GM18861 (cell line): ENCODE measurements around the gene PTGES3.
"Not testable (repeated sequence)": the region's sequence is repeated elsewhere in the genome, so short reads cannot be mapped to it uniquely, and the experiment has no call there.

Experiments used
- ATAC-seq: cut with Tn5 transposase; IDR thresholded peaks from one replicate; pipeline ENCODE4 v1.9.1; 2021; ENCODE audit not compliant: unreplicated experiment

PTGES3 gene

DNA sequence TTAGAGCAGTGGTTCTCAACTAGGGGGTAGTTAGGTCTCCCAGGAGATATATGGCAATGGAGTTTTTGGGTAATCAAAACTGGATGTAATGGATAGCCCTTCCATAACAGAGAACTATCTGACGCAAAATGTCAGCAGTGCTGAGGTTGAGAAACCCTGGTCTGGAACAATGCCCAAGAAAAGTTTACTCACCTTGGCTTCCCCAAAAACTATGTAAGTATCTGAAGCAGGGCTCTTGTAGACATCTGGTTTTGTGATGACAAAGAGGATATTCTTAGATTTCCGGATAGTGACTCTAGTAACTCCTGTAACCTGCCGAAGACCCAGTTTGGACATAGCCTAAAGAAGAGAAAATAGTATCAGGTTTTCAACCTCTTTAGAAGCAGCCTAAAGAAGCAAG lies 25.3 kb upstream of the PTGES3 start:
- ATAC-seq, result no peak

DNA sequence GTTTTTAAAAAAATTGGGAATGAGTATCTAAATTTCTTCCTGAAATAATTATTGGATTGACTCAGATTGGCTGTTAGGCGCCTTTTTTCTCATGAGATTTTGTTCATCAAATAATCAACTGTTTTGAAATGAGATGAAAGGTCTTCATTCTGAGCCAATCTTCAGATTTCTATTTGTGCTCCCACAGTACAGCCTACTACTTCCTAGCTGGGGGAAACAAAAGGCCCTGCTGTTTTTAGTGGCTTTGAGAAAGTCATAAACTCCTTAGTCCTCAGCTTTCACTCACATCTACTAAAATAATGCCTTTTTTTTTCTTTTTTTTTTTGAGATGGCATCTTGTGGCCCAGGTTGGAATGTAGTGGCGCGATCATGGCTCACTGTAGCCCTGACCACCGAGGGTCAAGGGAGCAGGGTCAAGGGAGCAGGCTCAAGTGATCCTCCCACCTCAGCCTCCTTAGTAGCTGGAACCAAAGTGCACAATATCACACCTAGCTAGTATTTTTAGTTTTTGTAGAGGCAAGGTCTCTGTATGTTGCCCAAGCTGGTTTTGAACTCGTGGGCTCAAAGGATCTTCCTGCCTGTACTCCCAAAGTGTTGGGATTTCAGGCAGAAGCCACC lies 21.8 kb upstream of the PTGES3 start:
- ATAC-seq, result no peak

DNA sequence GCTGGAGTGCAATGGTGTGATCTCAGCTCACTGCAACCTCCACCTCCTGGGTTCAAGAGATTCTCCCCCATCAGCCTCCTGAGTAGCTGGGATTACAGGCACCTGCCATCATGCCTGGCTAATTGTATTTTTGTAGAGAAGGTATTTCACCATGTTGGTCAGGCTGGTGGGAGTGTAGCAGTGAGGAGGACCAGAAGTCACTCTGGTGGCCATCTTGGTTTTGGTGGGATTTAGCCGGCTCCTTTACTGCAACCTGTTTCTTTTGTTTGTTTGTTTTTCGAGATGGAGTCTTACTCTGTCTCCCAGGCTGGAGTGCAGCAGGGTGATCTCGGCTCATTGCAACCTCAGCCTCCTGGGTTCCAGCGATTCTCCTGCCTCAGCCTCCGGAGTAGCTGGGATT lies 16.4 kb upstream of the PTGES3 start:
- ATAC-seq, result not testable (repeated sequence)

DNA sequence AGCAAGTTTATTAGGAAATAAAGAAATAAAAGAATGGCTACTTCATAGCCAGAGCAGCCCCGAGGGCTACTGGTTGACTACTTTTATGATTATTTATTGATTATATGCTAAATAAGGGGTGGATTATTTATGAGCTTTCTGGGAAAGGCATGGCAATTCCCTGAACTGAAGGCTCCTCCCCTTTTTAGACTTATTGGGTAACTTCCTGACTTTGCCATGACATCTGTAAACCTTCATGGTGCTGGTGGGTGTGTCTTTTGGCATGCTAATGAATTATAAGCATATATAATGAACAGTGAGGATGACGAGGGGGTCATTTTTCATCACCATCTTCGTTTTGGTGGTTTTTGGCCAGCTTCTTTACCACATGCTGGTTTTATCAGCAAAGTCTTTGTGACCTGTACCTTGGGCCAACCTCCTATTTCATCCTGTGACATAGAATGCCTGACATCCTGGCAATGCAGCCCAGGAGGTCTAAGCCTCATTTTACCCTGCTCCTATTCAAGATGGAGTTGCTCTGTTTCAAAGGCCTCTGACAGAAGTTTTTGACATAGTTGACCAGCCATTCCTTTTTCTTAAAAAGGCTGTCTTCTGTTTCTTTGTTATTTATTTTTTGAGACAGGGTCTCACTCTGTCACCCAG lies 11.1 kb upstream of the PTGES3 start:
- ATAC-seq, result no peak

DNA sequence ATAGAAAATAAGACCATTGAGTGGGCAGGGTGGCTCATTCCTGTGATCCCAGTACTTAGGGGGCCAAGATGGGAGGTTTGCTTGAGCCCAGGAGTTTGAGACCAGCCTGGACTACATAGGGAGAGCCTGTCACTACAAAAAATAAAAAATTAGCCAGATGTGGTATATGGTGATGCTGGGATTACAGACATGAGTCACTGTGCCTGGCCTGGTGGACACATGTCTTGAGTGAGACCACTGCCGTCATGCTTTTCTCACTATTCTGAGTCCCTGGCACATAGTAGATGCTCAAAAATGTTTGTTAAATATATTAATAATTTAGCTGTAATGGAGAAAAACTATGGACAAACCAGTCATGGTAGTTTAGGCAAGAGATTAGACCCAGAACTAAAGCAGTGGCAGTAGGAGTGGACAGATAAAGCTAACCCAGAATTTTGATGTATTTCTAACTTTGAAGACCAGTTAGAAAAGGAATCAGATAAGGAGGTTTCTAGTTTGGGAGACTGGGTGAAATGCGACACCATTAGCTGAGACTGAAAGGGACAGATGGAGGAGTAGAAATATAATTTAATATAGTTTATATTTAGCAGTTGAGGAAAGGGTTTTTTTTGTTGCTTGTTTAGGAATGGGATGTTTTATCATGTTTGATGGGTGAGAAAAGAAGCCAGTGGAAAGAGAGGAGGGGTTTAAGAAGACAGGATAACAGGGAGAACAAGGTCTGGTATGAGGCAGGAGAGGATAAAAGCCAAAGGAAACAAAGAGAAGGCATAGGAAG lies 7.4 kb upstream of the PTGES3 start:
- ATAC-seq, result no peak

DNA sequence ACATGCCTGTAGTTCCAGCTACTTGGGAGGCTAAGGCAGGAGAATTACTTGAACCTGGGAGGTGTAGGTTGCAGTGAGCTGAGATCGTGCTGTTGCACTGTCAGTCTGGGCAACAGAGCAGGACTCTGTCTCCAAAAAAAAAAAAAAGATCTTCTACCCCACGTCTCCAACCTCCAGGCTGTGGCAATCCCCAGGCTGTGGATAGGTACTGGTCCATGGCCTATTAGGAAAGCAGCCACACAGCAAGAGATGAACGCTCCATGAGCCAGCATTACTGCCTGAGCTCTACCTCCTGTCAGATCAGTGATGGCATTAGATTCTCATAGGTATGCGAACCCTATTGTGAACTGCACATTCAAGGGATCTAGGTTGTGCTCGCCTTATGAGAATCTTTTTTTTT lies 6.1 kb upstream of the PTGES3 start:
- ATAC-seq, result no peak

DNA sequence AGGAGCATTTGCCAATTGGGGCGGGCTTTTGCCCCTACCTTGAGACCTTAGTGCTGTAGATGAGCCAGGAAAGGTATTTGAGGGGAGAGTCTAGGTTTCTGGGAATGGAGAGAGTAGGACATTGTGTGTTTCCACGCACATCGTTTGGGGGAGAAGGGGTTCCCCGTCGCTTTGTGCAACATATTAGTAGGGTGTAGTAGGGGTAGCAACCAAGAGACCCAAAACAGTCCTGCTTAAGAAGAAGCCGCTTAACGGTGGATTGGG lies 694 bp upstream of the PTGES3 start:
- no peak for ATAC-seq

DNA sequence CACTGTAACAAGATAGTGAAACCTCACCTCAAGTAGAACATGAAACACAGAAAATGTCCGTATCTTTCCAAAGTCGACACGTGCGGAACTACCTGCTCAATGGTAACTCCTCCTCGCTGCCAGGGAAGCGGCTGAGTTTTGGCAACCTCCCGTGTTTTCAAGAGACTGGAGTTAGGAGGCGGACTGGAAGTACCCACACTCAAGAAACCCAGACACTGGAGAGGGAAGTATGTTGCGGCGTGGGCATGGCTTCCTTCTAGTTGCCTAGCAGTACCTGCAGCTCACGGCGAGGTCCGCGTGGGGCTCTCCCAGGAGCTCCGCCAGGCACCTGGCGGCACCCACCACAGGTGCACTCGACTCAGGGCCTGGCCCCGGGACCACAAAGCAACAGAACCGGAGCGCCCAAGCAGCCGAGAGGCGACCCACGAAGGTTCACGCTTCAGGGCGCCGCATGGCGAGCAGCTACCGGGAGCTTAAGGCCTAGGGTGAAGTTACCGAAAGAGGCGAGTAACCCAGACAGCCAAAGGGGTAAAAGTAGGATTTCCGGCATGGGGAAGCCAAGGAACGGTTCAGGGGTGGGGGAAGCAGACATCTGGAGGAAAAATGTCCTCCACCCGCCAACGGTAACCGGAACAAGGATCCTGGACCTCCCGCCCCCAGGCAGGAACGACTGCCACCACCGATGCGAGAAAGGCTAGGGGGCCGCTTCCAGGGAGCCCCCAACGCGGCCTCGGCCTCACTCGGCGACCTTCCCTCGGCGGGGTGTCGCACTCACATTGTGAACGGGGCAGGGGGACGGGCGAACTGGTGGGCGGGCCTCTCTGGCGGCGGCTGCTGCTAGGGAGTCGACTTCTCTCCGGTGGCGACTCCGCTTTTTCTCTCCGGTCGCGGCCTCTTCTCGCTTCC lies 608 bp downstream of the PTGES3 start:
- no peak for ATAC-seq

DNA sequence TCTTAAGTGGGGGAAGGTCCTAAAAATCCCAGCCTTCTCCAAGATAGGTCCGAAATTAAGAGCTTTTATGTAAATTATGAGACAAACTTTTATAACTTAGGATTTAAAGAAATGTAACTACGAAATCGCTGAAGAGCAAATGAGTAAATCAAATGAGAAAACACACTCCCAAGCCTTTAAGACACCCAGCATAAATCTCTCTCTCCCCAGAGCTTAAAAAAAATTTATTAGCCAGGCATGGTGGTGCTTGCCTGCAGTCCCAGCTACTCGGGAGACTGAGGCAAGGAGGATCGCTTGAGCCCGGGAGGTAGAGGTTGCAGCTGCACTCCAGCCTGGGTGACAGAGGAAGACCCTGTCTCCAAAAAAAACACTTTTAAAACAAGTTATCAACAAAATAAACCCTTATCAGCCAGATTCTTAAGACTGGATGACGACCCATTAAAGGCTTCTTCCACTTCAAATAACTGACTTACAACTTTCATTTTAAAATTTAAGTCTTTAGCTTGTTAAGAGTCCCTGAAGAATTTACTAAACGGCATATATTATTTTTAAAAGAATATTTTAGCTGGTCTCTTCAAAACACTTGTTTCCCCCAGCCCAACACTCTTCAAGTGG lies 3.2 kb downstream of the PTGES3 start:
- ATAC-seq, result no peak

DNA sequence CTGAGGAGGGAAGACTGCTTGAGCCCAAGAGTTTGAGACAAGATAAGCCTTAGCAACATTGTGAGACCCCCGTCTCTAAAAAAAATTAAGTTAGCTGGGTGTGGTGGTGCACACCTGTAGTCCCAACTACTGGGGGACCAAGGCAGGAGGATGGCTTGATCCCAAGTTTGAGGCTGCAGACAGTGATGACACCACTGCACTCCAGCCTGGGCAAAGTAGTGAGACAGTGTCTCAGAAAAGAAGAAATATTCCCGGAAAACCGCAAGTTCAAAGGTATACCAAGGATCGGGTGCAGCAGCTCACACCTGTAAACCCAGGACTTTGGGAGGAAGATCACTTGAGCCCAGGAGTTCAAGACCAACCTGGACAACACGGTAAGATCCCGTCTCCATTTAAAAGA lies 5.8 kb downstream of the PTGES3 start:
- ATAC-seq, result no peak

DNA sequence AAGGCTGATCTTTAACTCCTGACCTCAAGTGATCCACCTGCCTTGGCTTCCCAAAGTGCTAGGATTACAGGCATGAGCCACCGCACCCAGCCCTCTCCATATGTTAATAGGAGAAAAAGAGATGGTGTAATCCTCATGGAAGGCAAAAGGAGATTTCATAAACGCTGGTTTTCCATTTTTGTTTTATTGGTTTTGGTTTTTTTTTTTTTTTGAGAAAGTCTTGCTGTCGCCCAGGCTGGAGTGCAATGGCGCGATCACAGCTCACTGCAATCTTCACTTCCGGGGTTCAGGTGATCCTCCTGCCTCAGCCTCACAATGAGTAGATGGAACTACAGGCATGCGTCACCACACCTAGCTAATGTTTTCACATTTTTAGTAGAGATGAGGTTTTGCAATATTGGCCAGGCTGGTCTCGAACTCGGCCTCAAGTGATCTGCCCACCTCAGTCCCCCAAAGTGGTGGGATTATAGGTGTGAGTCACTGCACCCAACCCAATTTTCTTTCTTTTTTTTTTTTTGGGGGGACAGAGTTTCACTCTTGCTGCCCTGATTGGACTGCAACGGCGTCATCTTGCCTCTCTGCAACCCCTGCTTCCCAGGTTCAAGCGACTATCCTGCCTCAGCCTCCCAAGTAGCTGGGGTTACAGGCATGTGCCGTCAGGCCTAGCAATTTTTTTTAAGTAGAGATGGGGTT lies 8.1 kb downstream of the PTGES3 start:
- no peak for ATAC-seq

DNA sequence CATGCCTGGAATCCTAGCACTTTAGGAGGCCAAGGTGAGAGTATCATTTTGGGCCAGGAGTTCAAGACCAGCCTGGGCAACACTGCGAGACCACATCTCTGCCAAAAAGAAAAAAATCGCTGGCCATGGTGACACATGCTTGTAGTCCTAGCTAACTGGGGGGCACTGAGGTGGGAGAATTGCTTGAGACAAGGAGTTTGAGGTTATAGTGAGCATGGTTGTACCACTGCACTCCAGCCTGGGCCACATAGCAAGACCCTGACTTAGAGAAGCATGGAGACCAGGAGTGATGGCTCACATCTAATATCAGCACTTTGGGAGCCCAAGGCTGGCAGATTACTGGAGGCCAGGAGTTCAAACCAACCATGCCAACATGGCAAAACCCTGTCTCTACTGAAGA lies 9.2 kb downstream of the PTGES3 start:
- no peak for ATAC-seq

DNA sequence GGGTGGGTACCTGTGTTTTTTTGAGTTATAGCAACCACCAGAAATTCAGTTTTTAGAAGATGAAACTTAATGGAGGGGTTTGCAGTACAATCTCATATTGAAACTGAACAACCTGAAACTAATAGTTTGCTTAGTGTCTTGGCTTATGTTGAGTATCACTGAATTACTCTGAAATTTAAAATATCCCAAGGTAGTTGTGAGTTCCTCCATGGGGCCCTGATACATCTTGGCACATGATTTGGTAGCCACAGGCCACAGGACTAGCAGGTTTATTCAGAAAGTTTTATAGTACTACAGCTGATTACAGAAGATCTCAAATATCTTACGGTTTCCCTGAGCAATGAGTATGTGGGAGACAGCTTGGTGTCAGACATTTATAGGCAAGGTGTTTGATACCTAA lies 10.4 kb downstream of the PTGES3 start:
- ATAC-seq, result no peak

DNA sequence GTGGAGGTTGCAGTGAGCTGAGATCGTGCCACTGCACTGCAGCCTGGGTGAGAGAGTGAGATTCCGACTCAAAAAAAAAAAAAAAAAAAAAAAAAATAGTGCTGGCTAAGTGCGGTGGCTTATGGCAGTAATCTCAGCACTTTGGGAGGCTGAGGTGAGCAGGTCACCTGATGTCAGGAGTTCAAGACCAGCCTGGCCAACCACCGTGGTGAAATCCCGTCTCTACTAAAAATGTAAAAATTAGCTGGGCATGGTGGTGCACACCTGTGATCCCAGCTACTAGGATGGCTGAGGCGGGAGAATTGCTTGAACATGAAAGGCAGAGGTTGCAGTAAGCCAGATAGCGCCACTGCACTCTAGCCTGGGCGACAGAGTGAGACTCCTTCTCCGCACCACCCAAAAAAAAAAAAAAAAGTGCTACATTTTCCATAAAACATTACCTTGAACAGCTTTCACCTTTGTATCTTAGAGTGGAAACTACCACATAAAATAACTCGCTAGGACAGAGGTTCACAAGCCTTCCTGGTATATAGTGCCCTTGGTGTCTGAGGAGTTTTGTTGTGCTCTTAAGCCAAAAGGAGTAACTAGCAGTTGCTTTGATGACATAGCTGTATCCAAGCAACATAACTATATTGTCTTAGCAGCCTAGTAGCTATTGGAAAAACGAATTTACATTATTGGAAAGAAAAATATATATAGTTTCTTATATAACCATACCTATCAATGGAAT lies 11.1 kb downstream of the PTGES3 start:
- ATAC-seq, result no peak

DNA sequence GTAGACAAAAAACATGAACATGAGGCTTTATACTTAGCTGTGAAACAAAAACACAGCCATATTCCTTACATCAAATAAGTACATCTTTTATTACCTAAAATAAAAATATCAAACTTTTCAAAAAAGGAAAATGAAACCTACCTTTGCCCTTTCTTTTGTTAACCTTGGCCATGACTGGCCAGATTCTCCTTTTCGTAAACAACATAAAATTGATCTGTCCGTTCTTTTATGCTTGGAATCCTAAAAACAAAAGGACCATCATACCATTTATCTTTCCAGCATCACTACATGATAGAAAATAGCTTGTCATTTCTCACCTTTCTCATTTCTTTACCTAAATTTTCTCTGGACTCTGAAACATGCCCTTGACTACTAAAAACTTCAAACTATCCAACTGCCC lies 16.5 kb downstream of the PTGES3 start:
- ATAC-seq, result no peak

DNA sequence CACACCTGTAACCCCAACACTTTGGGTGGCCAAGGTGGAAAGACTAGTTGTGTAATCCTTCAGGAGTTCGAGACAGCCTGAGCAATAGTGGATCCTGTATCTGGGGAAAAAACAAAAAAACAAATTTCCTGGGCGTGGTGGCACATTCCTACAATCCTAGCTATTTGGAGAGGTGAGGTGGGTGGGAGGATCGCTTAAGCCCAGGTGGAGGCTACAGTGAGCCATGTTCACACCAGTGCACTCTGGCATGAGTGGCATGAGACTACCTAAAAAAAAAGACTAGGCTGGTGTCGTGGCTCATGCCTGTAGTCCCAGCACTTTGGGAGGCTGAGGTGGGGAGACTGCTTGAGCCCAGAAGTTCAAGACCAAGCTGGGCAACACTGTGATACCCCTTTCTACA lies 17.2 kb downstream of the PTGES3 start:
- ATAC-seq, result no peak

DNA sequence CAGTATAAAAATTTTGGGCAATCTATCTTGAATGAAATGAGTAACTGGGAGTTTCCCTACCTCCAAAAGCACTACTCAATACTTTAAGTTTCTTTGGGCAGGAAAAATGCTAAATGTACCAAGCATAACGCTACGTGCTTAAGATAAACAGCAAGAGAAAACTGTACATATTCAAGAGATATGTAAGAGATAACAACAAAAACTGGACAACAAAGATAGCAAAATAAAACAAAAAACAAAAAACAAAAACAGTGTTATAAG lies 20.0 kb downstream of the PTGES3 start:
- no peak for ATAC-seq

DNA sequence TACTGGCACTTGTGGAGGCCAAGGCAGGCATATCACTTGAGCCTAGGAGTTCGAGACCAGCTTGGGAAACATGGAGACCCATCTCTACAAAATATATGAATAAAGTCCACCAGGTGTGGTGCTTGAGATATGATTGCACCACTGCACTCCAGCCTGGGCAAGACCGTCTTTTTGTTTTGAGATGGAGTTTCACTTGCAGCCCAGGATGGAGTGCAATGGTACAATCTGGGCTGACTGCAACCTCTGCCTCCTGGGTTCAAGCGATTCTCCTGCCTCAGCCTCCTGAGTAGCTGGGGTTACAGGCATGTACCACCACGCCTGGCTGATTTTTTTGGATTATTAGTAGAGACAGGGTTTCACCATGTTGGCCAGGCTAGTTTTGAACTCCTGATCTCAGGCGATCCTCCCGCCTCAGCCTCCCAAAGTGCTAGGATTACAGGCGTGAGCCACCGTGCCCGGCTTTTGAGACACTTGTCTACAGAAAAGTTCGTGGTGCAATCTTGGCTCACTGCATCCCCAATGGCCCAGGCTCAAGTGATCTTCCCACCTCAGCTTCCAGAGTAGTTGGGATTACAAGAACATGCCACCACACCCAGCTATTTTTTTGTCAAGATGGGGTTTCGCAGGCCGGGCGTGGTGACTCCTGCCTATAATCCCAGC lies 26.0 kb downstream of the PTGES3 start:
- ATAC-seq, result no peak

DNA sequence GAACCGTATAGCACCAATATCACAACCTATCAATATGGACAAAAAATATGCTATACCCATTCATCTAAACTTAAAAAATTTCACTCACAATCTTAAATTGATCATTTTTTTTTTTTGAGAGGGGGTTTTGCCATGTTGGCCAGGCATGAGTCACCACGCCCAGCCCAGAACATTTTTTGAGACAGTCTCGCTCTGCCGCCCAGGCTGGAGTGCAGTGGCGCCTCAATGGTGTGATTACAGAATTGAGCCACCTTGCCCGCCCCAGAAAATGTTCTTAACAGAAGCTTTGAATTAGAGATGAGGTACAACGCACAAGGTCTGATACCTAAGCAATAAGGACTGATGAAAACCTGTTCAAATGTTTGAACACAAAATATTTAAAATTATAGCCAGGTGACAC lies 26.5 kb downstream of the PTGES3 start:
- ATAC-seq, result no peak

DNA sequence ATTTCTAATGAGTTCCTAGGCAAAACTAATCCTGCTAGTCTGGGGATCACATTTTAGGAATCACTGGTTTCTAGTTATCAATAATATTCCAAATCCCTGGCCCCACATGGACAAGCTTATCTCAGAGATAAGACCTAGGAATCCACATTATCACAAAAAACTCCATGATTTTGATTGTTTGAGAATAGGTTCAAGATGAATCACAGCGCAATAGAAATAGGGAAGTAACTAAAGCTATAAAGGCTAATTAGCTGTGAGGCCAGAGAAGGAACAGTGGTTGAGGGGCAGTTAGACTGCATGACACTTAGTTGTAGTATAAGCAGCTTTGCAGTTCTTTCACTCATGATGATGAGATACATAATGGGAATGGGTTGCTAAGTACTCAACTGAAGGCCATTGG lies 29.2 kb downstream of the PTGES3 start:
- ATAC-seq, result no peak
